Ovary (tissue), 3 donors: ENCODE results near the gene OVCA2.

Experiments
- EP300 ChIP-seq: sonication (generic); formaldehyde crosslinking; IDR thresholded peaks from one replicate; pipeline ENCODE4 v1.6.1; 2017; ENCODE audit warnings: antibody characterized with exemption
- TF ChIP-seq, protein P1 (sequence below), 3 donors: fragments of 450-650 bp in 2 of 3; fragments of 200-600 bp in 1 of 3; IDR thresholded peaks; one replicate each; pipeline versions ENCODE4 v1.5.1 to v1.8.0; 2016 to 2022; ENCODE audit warnings: antibody characterized with exemption in 3 of 3, mild to moderate bottlenecking in 1 of 3
- donor health status: DM: no; HTN: no; CAD: no.

DNA sequence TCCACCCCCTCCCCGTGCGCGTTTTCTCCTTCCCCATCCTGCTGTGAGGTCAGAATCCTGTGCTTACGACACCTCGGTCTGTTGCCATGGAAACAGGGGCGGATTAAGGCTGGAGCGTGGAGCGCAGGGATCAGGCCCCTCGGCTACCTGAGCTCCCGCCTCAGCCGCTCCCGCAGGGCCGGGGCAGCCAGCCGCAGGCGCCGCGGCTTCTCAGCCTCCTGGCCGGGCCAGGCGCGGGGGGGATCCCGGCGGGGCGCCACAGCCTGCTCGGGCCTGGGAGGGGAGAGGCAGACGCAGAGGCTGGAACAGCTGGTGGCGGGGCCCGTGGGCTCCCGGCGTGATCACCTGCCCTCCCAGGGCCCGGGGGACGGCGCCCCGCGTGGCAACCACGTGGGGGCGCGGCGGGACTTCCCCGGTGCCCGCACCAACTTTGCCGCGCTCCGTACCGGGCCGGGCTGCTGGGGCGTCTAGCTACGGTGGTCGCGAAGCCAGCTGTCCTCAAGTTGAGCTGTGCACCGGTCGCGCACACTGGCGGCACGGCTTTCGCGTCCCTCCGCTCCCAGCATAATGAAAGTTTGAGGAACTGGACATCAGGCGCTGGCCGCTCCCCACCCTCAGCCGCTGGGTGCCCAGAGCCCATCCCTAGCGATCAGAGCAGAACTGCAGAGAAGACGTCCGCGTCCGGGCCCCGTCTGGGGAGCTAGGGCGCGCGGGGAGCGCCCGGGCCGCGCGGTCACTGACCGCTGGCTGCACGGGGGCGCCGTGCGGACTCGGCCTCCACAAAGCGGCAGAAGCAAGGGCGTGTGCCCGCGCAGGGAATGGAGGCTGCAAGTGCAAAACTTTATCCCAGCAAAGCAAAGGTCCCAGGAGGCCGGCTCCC lies 17.9 kb upstream of the OVCA2 start:
- TF ChIP-seq EP300: no peak
- TF ChIP-seq, protein P1, sequence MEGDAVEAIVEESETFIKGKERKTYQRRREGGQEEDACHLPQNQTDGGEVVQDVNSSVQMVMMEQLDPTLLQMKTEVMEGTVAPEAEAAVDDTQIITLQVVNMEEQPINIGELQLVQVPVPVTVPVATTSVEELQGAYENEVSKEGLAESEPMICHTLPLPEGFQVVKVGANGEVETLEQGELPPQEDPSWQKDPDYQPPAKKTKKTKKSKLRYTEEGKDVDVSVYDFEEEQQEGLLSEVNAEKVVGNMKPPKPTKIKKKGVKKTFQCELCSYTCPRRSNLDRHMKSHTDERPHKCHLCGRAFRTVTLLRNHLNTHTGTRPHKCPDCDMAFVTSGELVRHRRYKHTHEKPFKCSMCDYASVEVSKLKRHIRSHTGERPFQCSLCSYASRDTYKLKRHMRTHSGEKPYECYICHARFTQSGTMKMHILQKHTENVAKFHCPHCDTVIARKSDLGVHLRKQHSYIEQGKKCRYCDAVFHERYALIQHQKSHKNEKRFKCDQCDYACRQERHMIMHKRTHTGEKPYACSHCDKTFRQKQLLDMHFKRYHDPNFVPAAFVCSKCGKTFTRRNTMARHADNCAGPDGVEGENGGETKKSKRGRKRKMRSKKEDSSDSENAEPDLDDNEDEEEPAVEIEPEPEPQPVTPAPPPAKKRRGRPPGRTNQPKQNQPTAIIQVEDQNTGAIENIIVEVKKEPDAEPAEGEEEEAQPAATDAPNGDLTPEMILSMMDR (IDR thresholded peaks at IDR 0.05): peak in 1 of 3 donors; percentile 19
